Skeletal muscle satellite cell (primary cell): ENCODE data around the gene TEAD2. TPM values are rescaled to one million over a fixed set of nuclear protein-coding genes. Genes with fewer than 3 reads are reported as not detected.

Experiments
- small RNA-seq: library from RNA; depleted of rRNA; stranded (forward); fragments of <200 nt; gene quantifications from one replicate; pipeline ENCODE3, GENCODE V24; 2012

TEAD2 gene

Small RNA genes lying within 50 kb of the gene (small RNA-seq; reads per million reads assigned to genes)
- gene MIR4324: not detected
